ENCODE measurements around the gene KLK8. TPM values are rescaled to one million over a fixed set of nuclear protein-coding genes. Genes with fewer than 3 reads are reported as not detected.

Gene KLK8
- polyA plus RNA-seq, 1 of the 3 experiments (the other 2 are of a cell fraction), result not detected

GRCh38 chr19:50968716-50969412 lies 32.5 kb downstream of the KLK8 start:
- WGBS (ENCODE audit: low lambda C conversion rate), result 4% methylated on average over 6 of the region's 7 CpGs
- Histone ChIP-seq H4K20me1 (ENCODE audit: insufficient read depth) (no peaks in the 10 kb centered on the region), H3K9ac (no peak overlapping the region), H3K27me3 (ENCODE audit: insufficient read depth) (peaks cover 56% of the 10 kb centered on the region), H3K9me2 (no peaks in the 10 kb centered on the region), H3K27ac (ENCODE audit: low read depth in 2 of 2, low read length in 1 of 2) (no peak overlapping the region), H2AFZ (ENCODE audit: low read depth) (no peak overlapping the region), H3K4me1 (ENCODE audit: control insufficient read depth in 1 of 2, insufficient read depth in 2 of 2, low read depth in 1 of 2, low read length in 1 of 2) (no peaks in the 10 kb centered on the region), H3K4me3 (ENCODE audit: low read depth in 2 of 2, low read length in 1 of 2) (no peak overlapping the region), H3F3A (replicated peaks; ENCODE audit: insufficient read depth) (no peaks in the 10 kb centered on the region), H3K36me3 (replicated peaks in 1 of 2; ENCODE audit: control insufficient read depth in 1 of 2, insufficient read depth in 2 of 2, low read length in 1 of 2) (no peaks in the 10 kb centered on the region), H3K79me2 (ENCODE audit: insufficient read depth) (no peaks in the 10 kb centered on the region), H3K9me3 (no peaks in the 10 kb centered on the region), H3K4me2 (no peak overlapping the region)
- TF ChIP-seq POLR2AphosphoS5 (IDR thresholded peaks at IDR 0.05; ENCODE audit: low read depth, low read length) (no peak), SIN3A (IDR thresholded peaks at IDR 0.05; ENCODE audit: borderline replicate concordance, low read depth, low read length) (no peak), USF2 (IDR thresholded peaks at IDR 0.05; ENCODE audit: borderline replicate concordance, low read depth, low read length) (no peak), JUND (IDR thresholded peaks at IDR 0.05) (no peak), FOXM1 (IDR thresholded peaks at IDR 0.05; ENCODE audit: low read depth) (no peak), MEF2A (IDR thresholded peaks at IDR 0.05; ENCODE audit: borderline replicate concordance, low read depth) (no peak), FOXJ3 (CRISPR knock-in tag; IDR thresholded peaks at IDR 0.05) (no peak), RFX5 (IDR thresholded peaks at IDR 0.05; ENCODE audit: low read length) (no peak), TAF1 (IDR thresholded peaks at IDR 0.05; ENCODE audit: borderline replicate concordance, low read depth, low read length) (no peak), NRF1 (IDR thresholded peaks at IDR 0.05; ENCODE audit: low read depth, low read length) (no peak), ELF1 (IDR thresholded peaks at IDR 0.05) (no peak), ZBTB33 (IDR thresholded peaks at IDR 0.05; ENCODE audit: borderline replicate concordance, low read depth) (no peak)
- TF ChIP-seq, protein P1, sequence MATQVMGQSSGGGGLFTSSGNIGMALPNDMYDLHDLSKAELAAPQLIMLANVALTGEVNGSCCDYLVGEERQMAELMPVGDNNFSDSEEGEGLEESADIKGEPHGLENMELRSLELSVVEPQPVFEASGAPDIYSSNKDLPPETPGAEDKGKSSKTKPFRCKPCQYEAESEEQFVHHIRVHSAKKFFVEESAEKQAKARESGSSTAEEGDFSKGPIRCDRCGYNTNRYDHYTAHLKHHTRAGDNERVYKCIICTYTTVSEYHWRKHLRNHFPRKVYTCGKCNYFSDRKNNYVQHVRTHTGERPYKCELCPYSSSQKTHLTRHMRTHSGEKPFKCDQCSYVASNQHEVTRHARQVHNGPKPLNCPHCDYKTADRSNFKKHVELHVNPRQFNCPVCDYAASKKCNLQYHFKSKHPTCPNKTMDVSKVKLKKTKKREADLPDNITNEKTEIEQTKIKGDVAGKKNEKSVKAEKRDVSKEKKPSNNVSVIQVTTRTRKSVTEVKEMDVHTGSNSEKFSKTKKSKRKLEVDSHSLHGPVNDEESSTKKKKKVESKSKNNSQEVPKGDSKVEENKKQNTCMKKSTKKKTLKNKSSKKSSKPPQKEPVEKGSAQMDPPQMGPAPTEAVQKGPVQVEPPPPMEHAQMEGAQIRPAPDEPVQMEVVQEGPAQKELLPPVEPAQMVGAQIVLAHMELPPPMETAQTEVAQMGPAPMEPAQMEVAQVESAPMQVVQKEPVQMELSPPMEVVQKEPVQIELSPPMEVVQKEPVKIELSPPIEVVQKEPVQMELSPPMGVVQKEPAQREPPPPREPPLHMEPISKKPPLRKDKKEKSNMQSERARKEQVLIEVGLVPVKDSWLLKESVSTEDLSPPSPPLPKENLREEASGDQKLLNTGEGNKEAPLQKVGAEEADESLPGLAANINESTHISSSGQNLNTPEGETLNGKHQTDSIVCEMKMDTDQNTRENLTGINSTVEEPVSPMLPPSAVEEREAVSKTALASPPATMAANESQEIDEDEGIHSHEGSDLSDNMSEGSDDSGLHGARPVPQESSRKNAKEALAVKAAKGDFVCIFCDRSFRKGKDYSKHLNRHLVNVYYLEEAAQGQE (IDR thresholded peaks at IDR 0.05; ENCODE audit: low read depth, low read length), result no peak
- DNase-seq, result no peak
- ChIA-PET POLR2A (no interaction called here), CTCF (no interaction called here)

Measured in SK-N-SH (cell line).